H9 (cell line): ENCODE data around the gene VEZF1. TPM values are rescaled to one million over a fixed set of nuclear protein-coding genes. Genes with fewer than 3 reads are reported as not detected.

Source experiments
- DNase-seq: peaks from one replicate; pipeline ENCODE4 v3.0.0-alpha.2; 2017
- H2AFZ ChIP-seq: one replicate; pipeline ENCODE4 v1.6.1; 2013; ENCODE audit warnings: mild to moderate bottlenecking, low read length, control low read depth, moderate library complexity
- H2AK5ac ChIP-seq: 2 replicates; pipeline ENCODE4 v1.6.1; 2013; ENCODE audit warnings: low read length, control low read depth, mixed read lengths; ENCODE audit not compliant: insufficient read length
- H2BK120ac ChIP-seq: one replicate; pipeline ENCODE4 v1.6.1; 2013; ENCODE audit warnings: low read depth, mild to moderate bottlenecking, low read length, control low read depth, inconsistent platforms; ENCODE audit not compliant: poor library complexity, severe bottlenecking
- H2BK12ac ChIP-seq: 2 replicates; pipeline ENCODE4 v1.6.1; 2013; ENCODE audit warnings: low read length, control low read depth, mixed read lengths, low read depth; ENCODE audit not compliant: insufficient read length
- H2BK15ac ChIP-seq: 2 replicates; pipeline ENCODE4 v1.6.1; 2013; ENCODE audit warnings: low read depth, low read length, control low read depth
- H2BK20ac ChIP-seq: one replicate; pipeline ENCODE4 v1.6.1; 2013; ENCODE audit warnings: low read depth, mild to moderate bottlenecking, low read length, control low read depth, inconsistent platforms; ENCODE audit not compliant: poor library complexity, severe bottlenecking
- H2BK5ac ChIP-seq: 2 replicates; pipeline ENCODE4 v1.6.1; 2013; ENCODE audit warnings: low read length, control low read depth, mixed read lengths; ENCODE audit not compliant: insufficient read length
- H3K14ac ChIP-seq: 2 replicates; pipeline ENCODE4 v1.6.1; 2013; ENCODE audit warnings: low read length, control low read depth; ENCODE audit not compliant: insufficient read depth
- H3K18ac ChIP-seq: 2 replicates; pipeline ENCODE4 v1.6.1; 2013; ENCODE audit warnings: low read depth, mild to moderate bottlenecking, mixed read lengths, low read length, control low read depth; ENCODE audit not compliant: insufficient read length
- H3K23ac ChIP-seq: 2 replicates; pipeline ENCODE4 v1.6.1; 2013; ENCODE audit warnings: low read length, control low read depth, mixed read lengths, low read depth; ENCODE audit not compliant: insufficient read length
- H3K23me2 ChIP-seq: 2 replicates; pipeline ENCODE4 v1.6.1; 2013; ENCODE audit warnings: low read depth, mild to moderate bottlenecking, mixed read lengths, low read length, control low read depth; ENCODE audit not compliant: insufficient read length, poor library complexity, severe bottlenecking
- H3K27ac ChIP-seq: 2 replicates; pipeline ENCODE4 v1.5.1; 2013; ENCODE audit warnings: low read length, control low read depth, mixed read lengths, low read depth; ENCODE audit not compliant: insufficient read length
- H3K27me3 ChIP-seq: 2 replicates; pipeline ENCODE4 v1.6.1; 2013; ENCODE audit warnings: low read length, control low read depth, inconsistent platforms; ENCODE audit not compliant: insufficient read depth
- H3K4ac ChIP-seq: 2 replicates; pipeline ENCODE4 v1.6.1; 2013; ENCODE audit warnings: low read depth, mild to moderate bottlenecking, control low read depth, inconsistent platforms, low read length, moderate library complexity
- H3K4me1 ChIP-seq: 2 replicates; pipeline ENCODE4 v1.6.1; 2013; ENCODE audit warnings: low read length, control low read depth, inconsistent platforms; ENCODE audit not compliant: insufficient read depth
- H3K4me2 ChIP-seq: 2 replicates; pipeline ENCODE4 v1.6.1; 2013; ENCODE audit warnings: low read length, control low read depth, mixed read lengths; ENCODE audit not compliant: insufficient read length, insufficient read depth
- H3K56ac ChIP-seq: 2 replicates; pipeline ENCODE4 v1.6.1; 2013; ENCODE audit warnings: low read depth, mild to moderate bottlenecking, mixed read lengths, low read length, control low read depth; ENCODE audit not compliant: insufficient read length
- H3K79me1 ChIP-seq: 2 replicates; pipeline ENCODE4 v1.6.1; 2013; ENCODE audit warnings: low read depth, mild to moderate bottlenecking, moderate library complexity, low read length, control low read depth, inconsistent platforms; ENCODE audit not compliant: insufficient read depth, poor library complexity, severe bottlenecking
- H3K79me2 ChIP-seq: 2 replicates; pipeline ENCODE4 v1.6.1; 2013; ENCODE audit warnings: low read length, control low read depth, inconsistent platforms; ENCODE audit not compliant: insufficient read depth
- H3K9ac ChIP-seq: 2 replicates; pipeline ENCODE4 v1.6.1; 2013; ENCODE audit warnings: low read length, control low read depth, mixed read lengths; ENCODE audit not compliant: insufficient read length; ENCODE audit errors: extremely low read depth
- H3K9me3 ChIP-seq: one replicate; pipeline ENCODE4 v1.6.1; 2013; ENCODE audit warnings: low read depth, low read length, inconsistent platforms; ENCODE audit not compliant: control insufficient read depth
- H3T11ph ChIP-seq: one replicate; pipeline ENCODE4 v1.6.1; 2013; ENCODE audit warnings: mild to moderate bottlenecking, low read length, control low read depth, inconsistent platforms
- H4K20me1 ChIP-seq: one replicate; pipeline ENCODE4 v1.6.1; 2013; ENCODE audit not compliant: control insufficient read depth, insufficient read length, insufficient read depth
- H4K5ac ChIP-seq: 2 replicates; pipeline ENCODE4 v1.6.1; 2013; ENCODE audit warnings: low read depth, mild to moderate bottlenecking, mixed read lengths, low read length, control low read depth; ENCODE audit not compliant: insufficient read length
- H4K8ac ChIP-seq: replicated peaks from 2 replicates; pipeline ENCODE4 v1.6.1; 2013; ENCODE audit warnings: low read length, control low read depth, mixed read lengths, low read depth; ENCODE audit not compliant: insufficient read length
- H4K91ac ChIP-seq: 2 replicates; pipeline ENCODE4 v1.6.1; 2013; ENCODE audit warnings: low read depth, mild to moderate bottlenecking, moderate library complexity, mixed read lengths, low read length, control low read depth; ENCODE audit not compliant: insufficient read length
- H3K27ac Mint-ChIP-seq, 3 experiments: 2 replicates in 2 of 3; 3 replicates in 1 of 3; pipeline ENCODE4 v1.8.0; 2020 to 2021; ENCODE audit warnings: mixed read lengths in 3 of 3, mild to moderate bottlenecking in 1 of 3, moderate library complexity in 1 of 3
- H3K27me3 Mint-ChIP-seq: 2 replicates; pipeline ENCODE4 v1.8.0; 2021; ENCODE audit warnings: low read depth, mild to moderate bottlenecking, moderate library complexity, mixed read lengths
- H3K36me3 Mint-ChIP-seq, 3 experiments: 2 replicates in 2 of 3; 3 replicates in 1 of 3; pipeline ENCODE4 v1.8.0; 2020 to 2021; ENCODE audit warnings: low read depth in 3 of 3, mixed read lengths in 3 of 3; ENCODE audit not compliant: insufficient read depth in 1 of 3
- H3K4me1 Mint-ChIP-seq, 2 experiments: 2 replicates each; pipeline ENCODE4 v1.8.0; 2020; ENCODE audit warnings: mixed read lengths in 2 of 2
- H3K4me3 Mint-ChIP-seq, 2 experiments: 2 replicates in 1 of 2; 3 replicates in 1 of 2; pipeline ENCODE4 v1.8.0; 2020 to 2021; ENCODE audit warnings: mild to moderate bottlenecking in 2 of 2, mixed read lengths in 2 of 2, moderate library complexity in 1 of 2
- H3K9me3 Mint-ChIP-seq, 2 experiments: 2 replicates in 1 of 2; 3 replicates in 1 of 2; pipeline ENCODE4 v1.8.0; 2020; ENCODE audit warnings: mild to moderate bottlenecking in 2 of 2, mixed read lengths in 2 of 2, moderate library complexity in 1 of 2
- CTCF ChIP-seq: fragments of 200-600 bp; sonication (generic); conservative IDR thresholded peaks from 3 replicates; pipeline ENCODE4 v1.8.0; 2021; ENCODE audit warnings: antibody characterized with exemption, mild to moderate bottlenecking
- WGBS: extraction: QIAGEN DNeasy Blood & Tissue Kit; methylation state at CpG from one replicate; pipeline ENCODE4 v1.1.7; 2013; ENCODE audit warnings: missing lambda C conversion rate, low lambda C conversion rate, mixed read lengths; ENCODE audit not compliant: insufficient read length; ENCODE audit errors: extremely low coverage; 5-methylcytosine and 5-hydroxymethylcytosine counted together
- total RNA-seq: library from RNA; stranded (reverse); gene quantifications from 2 replicates; pipeline ENCODE4 v1.2.1, GENCODE V29; 2021

VEZF1 gene
- total RNA-seq, 1 experiment from 2014 or later: 58.1 TPM

- Histone ChIP-seq H3K9me3 (no peaks in the 10 kb centered on the region), H3K23me2 (no peaks in the 10 kb centered on the region), H2BK5ac (no peak overlapping the region), H3K56ac (no peak overlapping the region), H3K9ac (no peak overlapping the region), H3K4me1 (no peaks in the 10 kb centered on the region), H3K14ac (no peak overlapping the region), H4K20me1 (no peaks in the 10 kb centered on the region), H3K4me2 (no peak overlapping the region), H2BK120ac (no peak overlapping the region), H2BK15ac (no peak overlapping the region), H2AK5ac (no peak overlapping the region), H3K23ac (no peak overlapping the region), H4K91ac (no peak overlapping the region), H3T11ph (no peak overlapping the region), H2BK12ac (no peak overlapping the region), H2BK20ac (no peak overlapping the region), H3K18ac (no peak overlapping the region), H3K79me1 (no peaks in the 10 kb centered on the region), H4K8ac (no peak overlapping the region), H3K79me2 (no peaks in the 10 kb centered on the region), H3K4ac (no peak overlapping the region), H3K27me3 (no peaks in the 10 kb centered on the region; the same call in 1 of the 2 replicates), H2AFZ (no peak overlapping the region), H4K5ac (no peak overlapping the region), H3K27ac (no peak overlapping the region)
- DNase-seq: no peak
- Mint-ChIP-seq H3K27ac (no peak overlapping the region), H3K4me3 (no peak overlapping the region), H3K36me3 (no peaks in the 10 kb centered on the region; a peak in 1 of 7 replicates), H3K27me3 (peaks cover 74% of the 10 kb centered on the region), H3K9me3 (no peaks in the 10 kb centered on the region), H3K4me1 (peaks cover 19 to 43% of the 10 kb centered on the region in 2 experiments)
- no CpG with 5 or more reads among the region's 9 CpGs for WGBS
- TF ChIP-seq CTCF: no peak
Observed at GRCh38 chr17:57925361-57925990, 62.6 kb downstream of the VEZF1 start.
